Adipose tissue (tissue), 3 donors: ENCODE data around the gene ABAT. TPM values are rescaled to one million over a fixed set of nuclear protein-coding genes. Genes with fewer than 3 reads are reported as not detected.

Source experiments
- H3K27ac ChIP-seq: one replicate; pipeline ENCODE4 v1.5.1; 2013; ENCODE audit warnings: low read depth, low read length
- WGBS, 3 donors: extraction: QIAGEN DNeasy Blood & Tissue Kit; methylation state at CpG; one replicate each; pipeline ENCODE4 v1.1.7; 2013; 5-methylcytosine and 5-hydroxymethylcytosine counted together
- polyA plus RNA-seq, 3 donors: library from polyadenylated mRNA; stranded (reverse); fragments of 200-250 nt; gene quantifications; one replicate each; pipeline ENCODE4 v1.2.3, GENCODE V29; 2013
- donor health status: healthy with polysubstance abuse.
- donor health status: Bipolar disorder and iron deficiency.
- donor health status: healthy.

Gene ABAT
- polyA plus RNA-seq, 3 donors: 5.0 to 18.6 (median 5.7) TPM

DNA sequence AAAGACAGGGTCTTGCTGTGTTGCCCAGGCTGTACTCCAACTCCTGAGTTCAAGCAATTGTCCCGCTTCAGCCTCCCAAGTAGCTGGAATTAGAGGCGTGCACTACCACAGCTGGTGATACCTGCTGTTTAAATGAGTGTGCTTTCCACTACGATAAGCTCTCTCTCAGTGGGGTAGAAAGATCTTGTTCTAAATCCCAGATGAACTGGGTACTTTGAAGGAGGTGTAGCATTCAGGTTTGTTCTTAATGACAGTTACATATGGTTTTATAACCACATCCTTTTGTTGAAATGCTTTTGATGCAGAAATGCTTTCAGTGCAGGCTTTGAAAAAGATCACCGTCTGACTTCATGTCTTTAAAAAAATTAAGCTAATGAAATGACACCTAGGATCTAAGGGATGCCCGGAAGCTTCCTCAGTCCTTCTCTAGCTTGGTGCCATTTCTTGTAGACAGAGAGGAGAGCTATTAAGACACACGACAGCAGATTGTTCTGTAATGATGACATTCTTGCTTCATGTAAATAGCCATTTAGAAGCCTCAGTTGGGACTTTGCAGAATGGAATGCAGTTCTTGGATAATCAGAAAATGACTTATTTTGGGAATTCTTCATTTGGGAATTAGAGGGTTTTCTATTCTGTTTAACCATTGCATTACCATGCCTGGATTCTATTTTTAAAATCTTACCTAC, 142.7 kb downstream of the ABAT start:
- no peak overlapping the region for H3K27ac ChIP-seq
- WGBS, 3 donors: 69 to 84% (median 72%) methylated on average over 6 of the region's 6 CpGs

DNA sequence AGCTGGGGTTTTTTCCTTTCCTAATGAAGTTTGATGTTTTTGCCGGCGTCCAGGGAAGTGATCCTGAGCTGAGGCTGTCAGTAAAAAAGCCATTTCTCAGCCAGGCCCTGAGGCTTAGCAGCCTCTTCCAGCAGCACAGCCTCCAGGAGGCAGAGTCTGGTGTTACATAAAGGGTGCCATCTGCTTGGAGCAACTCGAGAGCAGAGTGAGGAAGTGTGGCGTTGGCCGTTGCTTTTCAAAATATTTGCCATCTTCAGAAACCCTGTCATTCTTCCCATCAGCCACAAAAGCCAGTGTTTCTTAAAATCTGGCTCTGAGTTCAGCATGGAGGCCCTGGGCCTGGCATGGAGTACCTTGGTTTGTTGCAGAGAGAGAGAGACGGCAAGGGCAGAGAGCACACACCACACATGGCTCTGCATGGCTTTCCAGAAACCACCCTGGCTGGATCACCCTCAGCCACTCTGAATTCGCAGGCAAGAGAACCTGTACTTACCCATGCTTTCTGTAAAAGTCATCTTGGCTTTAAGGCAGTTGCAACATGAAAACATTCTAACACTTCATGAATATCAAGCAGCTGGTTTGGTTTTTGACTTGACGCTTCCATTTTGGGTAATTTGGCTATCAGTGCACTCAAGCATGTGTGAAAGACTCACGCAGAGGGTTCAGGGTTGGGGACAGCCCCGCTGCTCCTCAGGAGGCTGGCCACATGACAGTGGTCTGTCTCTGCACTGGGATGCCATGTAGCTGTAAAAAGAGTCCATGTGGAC, 144.3 kb downstream of the ABAT start:
- WGBS, 3 donors: 81 to 91% (median 83%) methylated on average over 10 of the region's 10 CpGs
- no peak overlapping the region for H3K27ac ChIP-seq

DNA sequence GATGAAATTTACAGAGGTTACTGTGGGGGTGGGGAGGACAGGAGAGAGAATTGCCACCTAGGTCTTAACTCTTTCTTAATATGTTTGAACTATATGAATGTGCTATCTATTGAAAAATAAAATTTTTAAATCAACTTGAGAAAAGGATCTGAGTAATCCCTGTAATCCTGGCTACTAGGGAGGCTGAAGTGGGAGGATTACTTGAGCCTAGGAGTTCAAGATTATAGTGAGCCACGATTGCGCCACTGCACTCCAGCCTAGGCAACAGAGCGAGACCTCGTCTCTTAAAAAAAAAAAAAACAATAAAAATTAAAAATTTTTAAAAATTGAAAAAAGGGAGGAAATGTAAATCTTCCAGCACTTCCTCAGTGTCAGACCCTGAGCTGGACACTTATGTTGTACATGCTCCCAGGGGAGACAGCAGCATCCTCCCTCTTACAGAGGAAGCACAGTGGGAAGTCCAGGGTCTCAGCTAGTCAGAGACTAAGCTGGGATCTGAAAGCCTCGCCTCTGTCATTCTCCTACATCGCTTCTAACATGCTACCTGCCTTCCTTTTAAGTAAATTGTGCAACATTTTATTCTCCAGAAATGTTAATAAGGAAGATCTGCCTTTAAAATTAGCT, 145.1 kb downstream of the ABAT start:
- H3K27ac ChIP-seq: no peak overlapping the region
- 79 to 86% (median 79%) methylated on average over 6 of the region's 6 CpGs for WGBS, 3 donors

- 76 to 97% (median 93%) methylated on average over 3 of the region's 3 CpGs for WGBS, 3 donors
- no peak overlapping the region for H3K27ac ChIP-seq
Measured at GRCh38 chr16:8822403-8822802, 148.0 kb downstream of the ABAT start.

DNA sequence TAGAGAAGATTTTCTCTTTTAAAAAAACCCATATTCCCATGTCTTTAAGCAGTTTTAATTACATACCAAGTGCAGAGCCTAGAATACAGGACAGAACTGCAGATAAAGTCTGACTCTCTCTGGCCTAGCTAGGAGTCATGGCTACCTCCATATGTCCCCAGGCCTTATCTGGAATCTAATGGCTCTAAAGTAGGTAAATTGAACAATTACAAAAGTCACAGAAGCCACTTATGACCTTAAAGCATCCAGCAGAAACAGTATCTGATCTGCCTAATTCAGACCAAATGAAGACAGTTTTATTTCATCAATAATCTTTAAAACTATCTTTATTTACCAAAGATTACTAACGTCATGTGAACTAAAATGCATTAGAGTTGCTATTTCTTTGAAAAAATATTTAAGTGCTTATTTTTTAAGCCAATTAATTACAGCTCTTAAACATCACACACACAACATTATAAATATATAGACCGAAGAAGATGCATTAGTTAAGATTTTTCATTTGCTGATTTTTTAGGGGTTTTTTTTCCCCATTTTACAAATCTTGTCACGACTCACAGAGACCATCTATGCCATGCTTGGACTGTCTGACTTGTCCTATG, 152.0 kb downstream of the ABAT start:
- WGBS, 3 donors: 50 to 92% (median 75%) methylated on average over 3 of the region's 3 CpGs
- H3K27ac ChIP-seq: no peak overlapping the region

DNA sequence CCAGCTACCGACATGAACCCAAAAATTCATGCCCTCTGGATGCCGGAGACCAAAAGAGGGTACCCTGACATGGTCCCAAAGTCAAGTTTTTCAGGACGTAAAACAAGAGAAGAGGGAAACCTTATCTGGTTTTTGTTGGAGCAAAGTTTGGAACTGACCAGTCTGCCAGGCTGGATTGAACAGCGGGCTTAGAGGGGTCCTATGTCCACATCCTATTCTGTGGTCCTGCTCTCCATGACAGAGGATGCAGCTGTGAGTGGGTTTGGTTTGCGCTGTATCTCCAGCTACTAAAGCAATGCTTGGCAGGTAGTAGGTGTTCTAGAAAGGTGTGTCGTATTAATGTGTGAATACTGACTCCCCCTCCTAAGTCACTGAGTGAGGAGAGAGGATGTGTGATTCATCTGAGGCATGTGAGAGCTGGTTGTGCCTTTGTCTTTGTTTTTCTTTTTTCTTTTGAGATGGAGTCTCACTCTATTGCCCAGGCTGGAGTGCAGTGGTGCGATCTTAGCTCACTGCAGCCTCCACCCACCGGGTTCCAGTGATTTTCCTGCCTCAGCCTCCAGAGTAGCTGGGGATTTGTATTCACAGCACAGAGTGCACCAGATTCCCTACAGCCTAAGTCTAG, 154.2 kb downstream of the ABAT start:
- WGBS, 3 donors: 96 to 97% (median 97%) methylated on average over 8 of the region's 8 CpGs
- H3K27ac ChIP-seq: no peak overlapping the region

GRCh38 chr16:8831450-8831849, 157.0 kb downstream of the ABAT start:
- 90 to 95% (median 92%) methylated on average over 9 of the region's 9 CpGs for WGBS, 3 donors

GRCh38 chr16:8831871-8832716, 157.7 kb downstream of the ABAT start:
- H3K27ac ChIP-seq: no peak overlapping the region
- WGBS, 3 donors: 85 to 86% (median 85%) methylated on average over 18 of the region's 18 CpGs

More at GRCh38 chr16:8831450-8831849, 157.0 kb downstream of the ABAT start:
- no peak overlapping the region for H3K27ac ChIP-seq

GRCh38 chr16:8832717-8833105, 158.3 kb downstream of the ABAT start:
- no peak overlapping the region for H3K27ac ChIP-seq
- WGBS, 3 donors: 79 to 86% (median 80%) methylated on average over 16 of the region's 16 CpGs

Other genes starting within 250 kb of the ABAT start
- not detected for gene TMEM114, start 84.1 kb upstream of the ABAT start, polyA plus RNA-seq
- 10 to 100 TPM; 12.6 to 21.9 (median 21.6) TPM for gene METTL22, start 52.9 kb upstream of the ABAT start, polyA plus RNA-seq
- 1 to 10 TPM; 6.3 to 7.6 (median 6.4) TPM for gene TMEM186, start 123.0 kb downstream of the ABAT start, polyA plus RNA-seq
- 10 to 100 TPM; 16.5 to 25.2 (median 18.2) TPM for gene PMM2, start 123.2 kb downstream of the ABAT start, polyA plus RNA-seq
- gene CARHSP1, start 194.4 kb downstream of the ABAT start, polyA plus RNA-seq: 100 to 1,000 TPM in 2 of 3 donors, 10 to 100 TPM in 1; 45.3 to 236 (median 125) TPM
- gene LITAFD, start 207.7 kb downstream of the ABAT start, polyA plus RNA-seq: not detected